Measurements from ENCODE around the gene C1orf159. TPM values are rescaled to one million over a fixed set of nuclear protein-coding genes. Genes with fewer than 3 reads are reported as not detected.

The C1orf159 gene
- total and polyA plus RNA-seq, 2 donors (not counting 1 experiment from before 2014, with no cell fraction given), result 2.6 to 3.3 TPM

- peaks cover 11% of the 10 kb centered on the region for H3K4me1 ChIP-seq (ENCODE audit: control insufficient read depth, extremely low read depth, insufficient read depth, low read length)
- no peak for DNase-seq (ENCODE audit: low read depth in 2 of 2)
- TF ChIP-seq EZH2 (IDR thresholded peaks at IDR 0.05; ENCODE audit: low read length, missing control alignments), result no peak
- TF ChIP-seq, protein P1, sequence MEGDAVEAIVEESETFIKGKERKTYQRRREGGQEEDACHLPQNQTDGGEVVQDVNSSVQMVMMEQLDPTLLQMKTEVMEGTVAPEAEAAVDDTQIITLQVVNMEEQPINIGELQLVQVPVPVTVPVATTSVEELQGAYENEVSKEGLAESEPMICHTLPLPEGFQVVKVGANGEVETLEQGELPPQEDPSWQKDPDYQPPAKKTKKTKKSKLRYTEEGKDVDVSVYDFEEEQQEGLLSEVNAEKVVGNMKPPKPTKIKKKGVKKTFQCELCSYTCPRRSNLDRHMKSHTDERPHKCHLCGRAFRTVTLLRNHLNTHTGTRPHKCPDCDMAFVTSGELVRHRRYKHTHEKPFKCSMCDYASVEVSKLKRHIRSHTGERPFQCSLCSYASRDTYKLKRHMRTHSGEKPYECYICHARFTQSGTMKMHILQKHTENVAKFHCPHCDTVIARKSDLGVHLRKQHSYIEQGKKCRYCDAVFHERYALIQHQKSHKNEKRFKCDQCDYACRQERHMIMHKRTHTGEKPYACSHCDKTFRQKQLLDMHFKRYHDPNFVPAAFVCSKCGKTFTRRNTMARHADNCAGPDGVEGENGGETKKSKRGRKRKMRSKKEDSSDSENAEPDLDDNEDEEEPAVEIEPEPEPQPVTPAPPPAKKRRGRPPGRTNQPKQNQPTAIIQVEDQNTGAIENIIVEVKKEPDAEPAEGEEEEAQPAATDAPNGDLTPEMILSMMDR (conservative IDR thresholded peaks at IDR 0.05 in 1 of 2, IDR thresholded peaks at IDR 0.05 in 1 of 2; ENCODE audit: low read depth in 1 of 2, low read length in 2 of 2), result no peak
Observed at GRCh38 chr1:1075148-1075935, 40.5 kb downstream of the C1orf159 start.

DNA sequence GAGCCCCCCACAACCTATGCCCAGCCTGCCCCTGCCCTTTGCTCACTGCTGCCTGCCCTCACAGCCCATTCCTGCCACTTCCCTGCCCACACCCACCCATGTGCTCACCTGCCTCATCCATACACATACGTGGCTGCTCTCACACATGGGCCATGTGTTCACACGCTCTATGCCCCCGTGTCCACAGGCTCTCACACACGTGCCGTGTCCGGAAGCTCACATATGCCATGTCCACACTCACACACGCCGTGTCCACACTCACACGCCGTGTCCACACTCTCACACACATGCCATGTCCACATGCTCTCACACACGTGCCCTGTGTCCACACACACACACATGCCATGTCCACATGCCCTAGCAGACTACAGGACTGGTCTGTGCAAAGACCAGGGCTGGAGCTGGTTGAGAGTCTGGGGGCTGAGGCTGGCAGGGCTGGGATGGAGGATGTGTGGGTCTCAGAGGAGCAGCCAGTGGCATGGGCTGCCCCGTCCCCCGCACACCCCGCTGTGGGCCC lies 41.2 kb downstream of the C1orf159 start:
- Histone ChIP-seq H3K4me2 (ENCODE audit: extremely low read depth, insufficient read depth, low read length) (no peak overlapping the region), H3K4me3 (replicated peaks in 1 of 4; ENCODE audit: control extremely low read depth in 1 of 4, insufficient read depth in 1 of 4, low read depth in 3 of 4, low read length in 4 of 4) (no peak overlapping the region), H3K79me2 (ENCODE audit: control insufficient read depth, insufficient read depth, low read length) (no peaks in the 10 kb centered on the region), H3K4me1 (ENCODE audit: control insufficient read depth, extremely low read depth, insufficient read depth, low read length) (peaks cover 5% of the 10 kb centered on the region), H2AFZ (ENCODE audit: low read length) (no peak overlapping the region), H3K27me3 (ENCODE audit: control insufficient read depth, insufficient read depth, low read length) (peaks cover 3% of the 10 kb centered on the region), H3K27ac (ENCODE audit: insufficient read depth, low read length) (no peak overlapping the region), H3K9ac (ENCODE audit: insufficient read depth, low read length) (no peak overlapping the region), H3K36me3 (ENCODE audit: control insufficient read depth, insufficient read depth, low read length) (no peaks in the 10 kb centered on the region), H4K20me1 (ENCODE audit: control insufficient read depth, extremely low read depth, insufficient read depth, low read length) (no peaks in the 10 kb centered on the region), H3K9me3 (ENCODE audit: control insufficient read depth, insufficient read depth, low read depth, low read length) (no peaks in the 10 kb centered on the region)
- TF ChIP-seq EZH2 (IDR thresholded peaks at IDR 0.05; ENCODE audit: low read length, missing control alignments), result no peak
- TF ChIP-seq, protein P1 (conservative IDR thresholded peaks at IDR 0.05 in 1 of 2, IDR thresholded peaks at IDR 0.05 in 1 of 2; ENCODE audit: low read depth in 1 of 2, low read length in 2 of 2), result no peak
- DNase-seq (ENCODE audit: low read depth in 2 of 2), result no peak

More at GRCh38 chr1:1075148-1075935, 40.5 kb downstream of the C1orf159 start:
- Histone ChIP-seq H3K27ac (ENCODE audit: insufficient read depth, low read length) (no peak overlapping the region), H3K4me3 (replicated peaks in 1 of 4; ENCODE audit: control extremely low read depth in 1 of 4, insufficient read depth in 1 of 4, low read depth in 3 of 4, low read length in 4 of 4) (no peak overlapping the region), H4K20me1 (ENCODE audit: control insufficient read depth, extremely low read depth, insufficient read depth, low read length) (no peaks in the 10 kb centered on the region), H3K9ac (ENCODE audit: insufficient read depth, low read length) (no peak overlapping the region), H3K79me2 (ENCODE audit: control insufficient read depth, insufficient read depth, low read length) (no peaks in the 10 kb centered on the region), H3K4me2 (ENCODE audit: extremely low read depth, insufficient read depth, low read length) (no peak overlapping the region), H3K27me3 (ENCODE audit: control insufficient read depth, insufficient read depth, low read length) (peaks cover 3% of the 10 kb centered on the region), H3K9me3 (ENCODE audit: control insufficient read depth, insufficient read depth, low read depth, low read length) (no peaks in the 10 kb centered on the region), H2AFZ (ENCODE audit: low read length) (no peak overlapping the region), H3K36me3 (ENCODE audit: control insufficient read depth, insufficient read depth, low read length) (no peaks in the 10 kb centered on the region)

DNA sequence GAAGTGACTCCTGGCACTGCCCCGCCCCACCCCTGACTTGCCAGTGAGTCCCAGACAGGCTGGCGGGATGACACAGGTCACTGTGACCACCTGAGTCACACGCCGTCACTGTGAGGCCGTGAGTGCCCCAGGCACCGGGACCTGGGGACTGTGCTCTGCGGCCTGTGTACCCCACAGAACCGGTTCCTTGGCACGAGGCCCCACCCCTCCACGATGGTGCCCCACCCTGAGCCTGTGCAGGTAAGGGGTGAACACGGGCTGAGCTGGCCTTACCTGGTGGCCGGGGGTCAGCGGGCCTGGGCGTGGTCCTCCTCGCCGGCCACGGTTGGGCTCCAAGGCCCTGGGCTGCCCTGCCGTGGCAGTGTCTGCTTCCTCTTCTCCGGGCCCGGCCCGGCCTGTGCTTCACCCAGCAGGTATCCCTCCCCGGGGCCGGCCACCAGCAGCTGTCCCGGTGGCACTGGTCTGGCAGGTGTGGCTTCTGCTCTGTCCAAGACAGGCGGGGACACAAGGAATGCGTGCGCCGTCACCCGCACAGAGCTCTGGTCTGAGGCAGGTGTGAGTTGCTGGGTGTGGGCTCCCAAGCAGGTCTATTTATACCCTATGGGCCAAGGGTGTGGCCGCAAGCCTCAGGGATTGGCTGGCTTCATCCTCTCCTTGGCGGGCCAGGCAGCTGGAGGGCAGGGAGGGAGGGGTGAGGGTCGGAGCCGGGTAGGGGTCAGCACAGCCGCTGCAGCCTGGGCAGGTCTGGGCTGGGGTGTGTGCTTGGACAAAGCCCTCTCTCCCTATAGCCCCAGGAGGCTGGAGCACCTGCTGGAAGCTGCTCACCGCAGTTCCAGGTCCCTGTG lies 41.9 kb downstream of the C1orf159 start, which contains the start of gene RNF223:
TSS of gene RNF223 (minus strand) at position 564 of the 845 bp plus-strand sequence. CDS start 1,740 bp downstream, outside the sequence.
- H3K9me3 ChIP-seq (ENCODE audit: control insufficient read depth, insufficient read depth, low read depth, low read length), result no peaks in the 10 kb centered on the region
- no peak within 1 kb of the TSS for H3K4me2 ChIP-seq (ENCODE audit: extremely low read depth, insufficient read depth, low read length)
- H3K36me3 ChIP-seq (ENCODE audit: control insufficient read depth, insufficient read depth, low read length), result no peaks in the 10 kb centered on the region
- no peak for TF ChIP-seq EZH2 (IDR thresholded peaks at IDR 0.05; ENCODE audit: low read length, missing control alignments)
- TF ChIP-seq, protein P1 (conservative IDR thresholded peaks at IDR 0.05 in 1 of 2, IDR thresholded peaks at IDR 0.05 in 1 of 2; ENCODE audit: low read depth in 1 of 2, low read length in 2 of 2), result no peak
- no peak within 1 kb of the TSS for H3K9ac ChIP-seq (ENCODE audit: insufficient read depth, low read length)
- H3K4me3 ChIP-seq (replicated peaks in 1 of 4; ENCODE audit: control extremely low read depth in 1 of 4, insufficient read depth in 1 of 4, low read depth in 3 of 4, low read length in 4 of 4), result no peak within 1 kb of the TSS
- no peaks in the 10 kb centered on the region for H3K4me1 ChIP-seq (ENCODE audit: control insufficient read depth, extremely low read depth, insufficient read depth, low read length)
- no peaks in the 10 kb centered on the region for H3K79me2 ChIP-seq (ENCODE audit: control insufficient read depth, insufficient read depth, low read length)
- H3K27ac ChIP-seq (ENCODE audit: insufficient read depth, low read length), result no peak within 1 kb of the TSS
- H2AFZ ChIP-seq (ENCODE audit: low read length), result no peak within 1 kb of the TSS
- peaks cover 3% of the 10 kb centered on the region for H3K27me3 ChIP-seq (ENCODE audit: control insufficient read depth, insufficient read depth, low read length)
- no peak for DNase-seq (ENCODE audit: low read depth in 2 of 2)
- no peaks in the 10 kb centered on the region for H4K20me1 ChIP-seq (ENCODE audit: control insufficient read depth, extremely low read depth, insufficient read depth, low read length)
